Right lobe of liver (tissue), 6 donors: ENCODE data around the gene CBLN3. TPM values are rescaled to one million over a fixed set of nuclear protein-coding genes. Genes with fewer than 3 reads are reported as not detected.

Source experiments
- ATAC-seq, 4 donors: fragments of 200-7000 bp; cut with Tn5 transposase; one replicate each; pipeline ENCODE4 v1.9.1; 2020; ENCODE audit warnings: mild to moderate bottlenecking in 4 of 4, moderate library complexity in 4 of 4
- DNase-seq, 3 donors: peaks; one replicate each; pipeline ENCODE4 v3.0.0-alpha.2; 2020
- H3K27ac ChIP-seq, 3 donors: fragments of 200-600 bp; one replicate each; pipeline ENCODE4 v1.8.0; 2022
- H3K27me3 ChIP-seq, 2 donors: fragments of 200-600 bp; one replicate each; pipeline ENCODE4 v1.8.0; 2022
- H3K36me3 ChIP-seq, 4 donors: fragments of 200-600 bp; sonication (generic) in 1 of 4; one replicate each; pipeline versions ENCODE4 v1.5.1 to v1.8.0; 2017 to 2022; ENCODE audit warnings: control low read depth in 1 of 4
- H3K4me1 ChIP-seq, 4 donors: fragments of 200-600 bp; sonication (generic) in 1 of 4; one replicate each; pipeline versions ENCODE4 v1.5.1 to v1.8.0; 2017 to 2022; ENCODE audit warnings: control low read depth in 1 of 4
- H3K4me3 ChIP-seq, 3 donors: fragments of 200-600 bp; one replicate each; pipeline ENCODE4 v1.8.0; 2022
- H3K9me3 ChIP-seq, 4 donors: fragments of 200-600 bp; sonication (generic) in 1 of 4; one replicate each; pipeline versions ENCODE4 v1.5.1 to v1.8.0; 2017 to 2022; ENCODE audit warnings: control low read depth in 1 of 4
- POLR2A ChIP-seq: fragments of 450-650 bp; IDR thresholded peaks from one replicate; pipeline ENCODE4 v1.6.1; 2017; ENCODE audit warnings: antibody characterized with exemption, mild to moderate bottlenecking
- WGBS: methylation state at CpG from one replicate; pipeline ENCODE4 v1.1.6; 2018; ENCODE audit warnings: low coverage, low lambda C conversion rate; ENCODE audit not compliant: insufficient coverage; ENCODE audit errors: missing lambda C conversion rate; 5-methylcytosine and 5-hydroxymethylcytosine counted together
- intact Hi-C, 2 donors: fragments of 100-400 bp; cut with DNase I; formaldehyde crosslinking; loops; one replicate each; pipeline versions ENCODE4 v1.11.2 to v1.14.1; 2022
- total RNA-seq, 6 experiments: library from RNA; depleted of rRNA in 2 of 6; stranded (reverse); fragments of >200 nt in 2 of 6; fragmentation: NEBNext Ultra II Directional in 3 of 6; extraction: Animal tissue kit (Norgen Biotek cat#: 25700) in 3 of 6; gene quantifications; one replicate each; pipeline versions ENCODE4 v1.1.0 to v1.2.4, GENCODE V29; 2016 to 2023
- TF ChIP-seq, protein P1 (sequence below), 4 donors: fragments of 200-600 bp in 3 of 4; fragments of 450-650 bp in 1 of 4; IDR thresholded peaks; one replicate each; pipeline versions ENCODE4 v1.5.1 to v1.8.0; 2016 to 2022; ENCODE audit warnings: antibody characterized with exemption in 4 of 4, mild to moderate bottlenecking in 2 of 4
- donor health status: DM: no; HTN: yes; CAD: no.
- donor health status: DM: no; HTN: no; CAD: no.
- donor health status: DM: no; HTN: no; CAD: no.
- donor health status: DM: no; HTN: yes; CAD: no.
- donor health status: DM: no; HTN: yes; CAD: no.

The CBLN3 gene
- total RNA-seq, 6 experiments from 2014 or later: 0.74 to 1.8 (median 1.2) TPM

DNA sequence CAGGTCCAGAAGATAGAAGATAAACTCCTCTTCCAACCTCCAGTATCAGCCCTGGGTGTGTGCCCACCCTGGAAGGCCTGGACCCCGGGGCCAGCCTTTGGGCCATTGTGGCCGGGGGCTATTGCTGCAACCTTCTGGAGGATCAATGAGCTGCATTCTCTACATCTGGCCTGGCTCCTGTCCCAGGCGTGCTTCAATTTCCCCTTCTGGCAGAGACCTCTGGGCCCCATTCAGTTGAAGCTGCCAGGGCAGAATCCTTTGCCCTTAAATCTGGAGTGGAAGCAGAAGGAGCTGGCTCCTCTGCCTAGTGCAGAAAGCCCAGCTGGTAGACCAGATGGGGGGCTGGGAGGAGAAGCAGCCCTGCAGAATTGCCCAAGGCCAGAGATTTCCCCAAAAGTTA, 20.7 kb downstream of the CBLN3 start:
- WGBS: 50% methylated on average over 2 of the region's 3 CpGs
- Histone ChIP-seq H3K36me3 (no peaks in the 10 kb centered on the region), H3K4me1 (no peaks in the 10 kb centered on the region), H3K27ac (no peak overlapping the region), H3K27me3 (no peaks in the 10 kb centered on the region), H3K4me3 (no peak overlapping the region), H3K9me3 (no peaks in the 10 kb centered on the region)
- no peak for TF ChIP-seq POLR2A
- TF ChIP-seq, protein P1, sequence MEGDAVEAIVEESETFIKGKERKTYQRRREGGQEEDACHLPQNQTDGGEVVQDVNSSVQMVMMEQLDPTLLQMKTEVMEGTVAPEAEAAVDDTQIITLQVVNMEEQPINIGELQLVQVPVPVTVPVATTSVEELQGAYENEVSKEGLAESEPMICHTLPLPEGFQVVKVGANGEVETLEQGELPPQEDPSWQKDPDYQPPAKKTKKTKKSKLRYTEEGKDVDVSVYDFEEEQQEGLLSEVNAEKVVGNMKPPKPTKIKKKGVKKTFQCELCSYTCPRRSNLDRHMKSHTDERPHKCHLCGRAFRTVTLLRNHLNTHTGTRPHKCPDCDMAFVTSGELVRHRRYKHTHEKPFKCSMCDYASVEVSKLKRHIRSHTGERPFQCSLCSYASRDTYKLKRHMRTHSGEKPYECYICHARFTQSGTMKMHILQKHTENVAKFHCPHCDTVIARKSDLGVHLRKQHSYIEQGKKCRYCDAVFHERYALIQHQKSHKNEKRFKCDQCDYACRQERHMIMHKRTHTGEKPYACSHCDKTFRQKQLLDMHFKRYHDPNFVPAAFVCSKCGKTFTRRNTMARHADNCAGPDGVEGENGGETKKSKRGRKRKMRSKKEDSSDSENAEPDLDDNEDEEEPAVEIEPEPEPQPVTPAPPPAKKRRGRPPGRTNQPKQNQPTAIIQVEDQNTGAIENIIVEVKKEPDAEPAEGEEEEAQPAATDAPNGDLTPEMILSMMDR (IDR thresholded peaks at IDR 0.05): no peak
- intact Hi-C loops: no loop called here
- no peak for ATAC-seq
- no peak for DNase-seq

DNA sequence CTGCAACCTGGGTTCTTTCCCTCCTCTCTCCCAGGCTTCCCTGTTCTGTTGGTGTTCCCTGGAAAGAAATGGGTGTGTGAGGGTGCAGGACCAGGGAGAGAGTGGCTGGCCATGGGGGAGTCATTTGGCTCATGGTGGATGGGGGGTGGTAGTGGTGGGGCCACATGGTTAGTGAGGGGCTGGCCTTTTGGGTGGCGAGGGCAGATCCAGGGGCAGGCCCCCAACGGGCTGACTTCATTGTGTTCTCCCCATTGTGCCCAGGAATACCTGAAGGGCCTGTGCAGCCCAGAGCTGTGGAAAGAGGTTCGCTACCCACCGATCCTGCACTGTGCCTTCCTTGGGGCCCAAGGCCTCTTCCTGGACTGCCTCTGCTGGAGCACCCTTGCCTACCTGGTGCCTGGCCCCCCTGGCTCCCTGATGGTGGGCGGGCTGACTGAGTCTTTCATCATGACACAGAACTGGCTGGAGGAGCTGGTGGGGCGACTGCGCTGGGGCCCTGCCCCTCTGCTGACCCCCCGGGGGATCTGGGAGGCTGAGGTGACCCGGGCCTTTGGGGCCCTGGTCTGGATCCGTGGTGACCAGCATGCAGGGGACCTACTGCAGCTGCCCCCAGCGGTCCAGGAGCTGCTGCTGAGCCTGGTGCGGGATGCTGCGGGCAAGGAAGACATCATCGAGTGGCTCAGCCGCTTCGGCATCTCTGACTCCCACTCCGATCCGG, 21.7 kb downstream of the CBLN3 start:
- intact Hi-C loops: no loop called here
- no peak overlapping the region for H3K27ac ChIP-seq
- no peak for TF ChIP-seq POLR2A
- TF ChIP-seq, protein P1 (IDR thresholded peaks at IDR 0.05): no peak
- 100% methylated on average over 2 of the region's 18 CpGs for WGBS
- no peaks in the 10 kb centered on the region for H3K9me3 ChIP-seq
- DNase-seq (no peak), ATAC-seq (no peak)
- no peaks in the 10 kb centered on the region for H3K36me3 ChIP-seq
- H3K4me3 ChIP-seq: no peak overlapping the region
- H3K4me1 ChIP-seq: peaks cover 0 to 3% (median 0%) of the 10 kb centered on the region in 4 donors
- H3K27me3 ChIP-seq: no peaks in the 10 kb centered on the region

DNA sequence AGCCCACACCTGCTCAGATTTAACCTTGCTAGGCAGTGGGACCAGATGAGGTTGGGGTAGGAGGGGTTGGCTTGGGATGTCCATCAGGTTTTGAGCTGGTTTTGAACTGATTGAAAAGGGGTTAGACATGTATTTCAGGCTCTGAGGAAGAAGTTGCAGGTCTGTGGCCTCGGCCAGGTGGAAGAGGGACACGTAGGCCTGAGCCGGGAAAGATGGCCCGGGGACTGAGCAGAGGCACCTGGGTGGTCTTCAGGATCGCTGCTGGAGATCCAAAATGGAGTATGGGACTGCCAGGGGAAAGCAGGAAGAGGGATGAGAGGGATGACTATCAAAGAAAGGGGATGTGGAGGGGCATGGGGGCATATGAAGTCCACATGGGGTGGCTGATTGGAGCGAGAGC, 23.1 kb downstream of the CBLN3 start:
- 92% methylated on average over 6 of the region's 6 CpGs for whole genome bisulfite sequencing
- H3K4me3 ChIP-seq: no peak overlapping the region
- H3K27me3 ChIP-seq: no peaks in the 10 kb centered on the region
- TF ChIP-seq POLR2A: no peak
- TF ChIP-seq, protein P1 (IDR thresholded peaks at IDR 0.05): no peak
- H3K4me1 ChIP-seq: peaks cover 0 to 8% (median 0%) of the 10 kb centered on the region in 4 donors
- ATAC-seq: no peak
- no peaks in the 10 kb centered on the region for H3K9me3 ChIP-seq
- intact Hi-C loops: no loop called here
- no peaks in the 10 kb centered on the region for H3K36me3 ChIP-seq
- H3K27ac ChIP-seq: no peak overlapping the region
- DNase-seq: no peak

DNA sequence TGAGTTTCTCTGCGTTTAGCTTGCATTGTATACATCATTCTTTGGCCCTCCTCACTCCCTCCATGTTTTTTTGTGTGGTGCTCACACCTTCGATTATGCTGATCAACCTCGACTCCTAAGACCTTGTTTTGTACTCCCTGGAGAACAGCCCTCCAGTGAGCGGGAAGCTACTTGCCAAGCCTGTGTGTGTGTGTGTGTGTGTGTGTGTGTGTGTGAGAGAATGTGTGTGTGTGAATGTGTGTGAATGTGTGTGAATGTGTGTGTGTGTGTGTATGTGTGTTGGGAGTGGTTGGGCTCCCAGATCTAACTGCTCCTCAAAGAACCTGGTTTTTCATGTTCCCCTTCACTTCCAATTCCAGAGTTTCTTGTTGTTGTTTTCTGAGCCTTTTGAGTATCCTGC, 24.7 kb downstream of the CBLN3 start:
- no peak for DNase-seq
- no peaks in the 10 kb centered on the region for H3K27me3 ChIP-seq
- no peak overlapping the region for H3K27ac ChIP-seq
- TF ChIP-seq, protein P1 (IDR thresholded peaks at IDR 0.05): no peak
- no peak for TF ChIP-seq POLR2A
- ATAC-seq: no peak
- H3K4me1 ChIP-seq: peaks cover 0 to 13% (median 0%) of the 10 kb centered on the region in 4 donors
- H3K36me3 ChIP-seq: no peaks in the 10 kb centered on the region
- intact Hi-C loops: no loop called here
- H3K9me3 ChIP-seq: no peaks in the 10 kb centered on the region
- 77% methylated on average over 4 of the region's 4 CpGs for WGBS
- no peak overlapping the region for H3K4me3 ChIP-seq
